Activated naive CD4-positive, alpha-beta T cell treated with anti-CD3 and anti-CD28 coated beads for 36 hours (primary cell): ENCODE results near the gene OSGIN1. TPM values are rescaled to one million over a fixed set of nuclear protein-coding genes. Genes with fewer than 3 reads are reported as not detected.
A peak's percentile ranks its signal among the peaks of the same experiment; 100 is the strongest.

Experiments
- CTCF ChIA-PET: fragments of 350-600 bp; sonication (Branson Sonifier 250); formaldehyde crosslinking; loops from one replicate; lab custom pipeline; 2021; ENCODE audit warnings: antibody characterized with exemption; lab: Charles Lee
- DNase-seq: peaks from one replicate; pipeline ENCODE4 v3.0.0-alpha.2; 2020
- H3K27ac Mint-ChIP-seq: one replicate; pipeline ENCODE4 v1.8.0; 2021; ENCODE audit warnings: mild to moderate bottlenecking, mixed read lengths
- H3K27me3 Mint-ChIP-seq: one replicate; pipeline ENCODE4 v1.8.0; 2021; ENCODE audit warnings: low read depth, mixed read lengths
- H3K36me3 Mint-ChIP-seq: one replicate; pipeline ENCODE4 v1.8.0; 2021; ENCODE audit warnings: low read depth, mixed read lengths
- H3K4me1 Mint-ChIP-seq: one replicate; pipeline ENCODE4 v1.8.0; 2021; ENCODE audit warnings: low read depth, mixed read lengths
- H3K4me3 Mint-ChIP-seq: one replicate; pipeline ENCODE4 v1.8.0; 2021; ENCODE audit warnings: mild to moderate bottlenecking, moderate library complexity, mixed read lengths
- H3K9me3 Mint-ChIP-seq: one replicate; pipeline ENCODE4 v1.8.0; 2021; ENCODE audit warnings: mixed read lengths
- intact Hi-C: fragments of 100-400 bp; cut with micrococcal nuclease; formaldehyde crosslinking; loops from one replicate; pipeline ENCODE4 v1.15.1; 2023
- total RNA-seq, 2 experiments: library from RNA; stranded (reverse); gene quantifications; one replicate each; pipeline ENCODE4 v1.2.3, GENCODE V29; 2021

Gene OSGIN1
- total RNA-seq, 2 experiments from 2014 or later: 0.47 to 0.86 TPM

GRCh38 chr16:83915491-83915890, 37.5 kb upstream of the OSGIN1 start:
- intact Hi-C loops: no loop called here
- CTCF ChIA-PET: no interaction called here
- H3K36me3 Mint-ChIP-seq: peaks cover 19% of the 10 kb centered on the region

GRCh38 chr16:83917152-83918120, 35.6 kb upstream of the OSGIN1 start:
- CTCF ChIA-PET: no interaction called here
- no peak for DNase-seq
- Mint-ChIP-seq H3K27me3 (no peaks in the 10 kb centered on the region), H3K9me3 (no peaks in the 10 kb centered on the region), H3K4me3 (no peak overlapping the region), H3K27ac (no peak overlapping the region), H3K36me3 (peaks cover 16% of the 10 kb centered on the region), H3K4me1 (no peaks in the 10 kb centered on the region)
- intact Hi-C loops: no loop called here

More at GRCh38 chr16:83915491-83915890, 37.5 kb upstream of the OSGIN1 start:
- H3K4me1 Mint-ChIP-seq: no peaks in the 10 kb centered on the region
- DNase-seq: no peak
- no peaks in the 10 kb centered on the region for H3K27me3 Mint-ChIP-seq
- H3K9me3 Mint-ChIP-seq: no peaks in the 10 kb centered on the region
- H3K27ac Mint-ChIP-seq: no peak overlapping the region
- no peak overlapping the region for H3K4me3 Mint-ChIP-seq

GRCh38 chr16:83920894-83921491, 32.0 kb upstream of the OSGIN1 start:
- DNase-seq: no peak
- intact Hi-C loops: no loop called here
- Mint-ChIP-seq H3K27me3 (no peaks in the 10 kb centered on the region), H3K4me1 (no peaks in the 10 kb centered on the region), H3K4me3 (no peak overlapping the region), H3K36me3 (peaks cover 10% of the 10 kb centered on the region), H3K9me3 (no peaks in the 10 kb centered on the region), H3K27ac (no peak overlapping the region)
- CTCF ChIA-PET: no interaction called here

GRCh38 chr16:83923581-83924365, 29.3 kb upstream of the OSGIN1 start:
- CTCF ChIA-PET: interaction anchor here (0.9 kb wide), 1 partner anchor 142 kb away, joined by 3 read pairs; no protein-coding TSS in a partner anchor
- H3K27ac Mint-ChIP-seq: no peak overlapping the region

GRCh38 chr16:83924686-83925085, 28.4 kb upstream of the OSGIN1 start:
- Mint-ChIP-seq H3K27me3 (no peaks in the 10 kb centered on the region), H3K4me1 (peaks cover 2% of the 10 kb centered on the region), H3K27ac (no peak overlapping the region), H3K36me3 (peaks cover 3% of the 10 kb centered on the region), H3K4me3 (no peak overlapping the region), H3K9me3 (no peaks in the 10 kb centered on the region)
- CTCF ChIA-PET: no interaction called here
- no peak for DNase-seq
- intact Hi-C loops: no loop called here

More at GRCh38 chr16:83923581-83924365, 29.3 kb upstream of the OSGIN1 start:
- H3K4me1 Mint-ChIP-seq: peaks cover 2% of the 10 kb centered on the region
- H3K9me3 Mint-ChIP-seq: no peaks in the 10 kb centered on the region
- no peak for DNase-seq
- no peak overlapping the region for H3K4me3 Mint-ChIP-seq
- H3K27me3 Mint-ChIP-seq: no peaks in the 10 kb centered on the region
- intact Hi-C loops: no loop called here
- peaks cover 6% of the 10 kb centered on the region for H3K36me3 Mint-ChIP-seq

- no peak overlapping the region for H3K27ac Mint-ChIP-seq
- H3K9me3 Mint-ChIP-seq: no peaks in the 10 kb centered on the region
Measured at GRCh38 chr16:83925095-83925905, 27.7 kb upstream of the OSGIN1 start.

GRCh38 chr16:83925957-83926725, 26.9 kb upstream of the OSGIN1 start:
- Mint-ChIP-seq H3K27ac (no peak overlapping the region), H3K9me3 (no peaks in the 10 kb centered on the region), H3K36me3 (no peaks in the 10 kb centered on the region), H3K4me1 (peaks cover 2% of the 10 kb centered on the region), H3K27me3 (no peaks in the 10 kb centered on the region), H3K4me3 (no peak overlapping the region)
- CTCF ChIA-PET: interaction anchor here (0.7 to 3.9 kb wide), 9 partner anchors 10 to 144 kb away, joined by 3 to 17 read pairs (median 3); no protein-coding TSS in a partner anchor
- DNase-seq: no peak
- intact Hi-C loops: loop anchor here (1.0 kb wide), 2 partner anchors 27 to 139 kb away; partner anchors contain the start of gene OSGIN1

More at GRCh38 chr16:83925095-83925905, 27.7 kb upstream of the OSGIN1 start:
- DNase-seq: no peak
- peaks cover 1% of the 10 kb centered on the region for H3K36me3 Mint-ChIP-seq
- CTCF ChIA-PET: interaction anchor here (0.7 to 2.0 kb wide), 2 partner anchors 31 to 140 kb away, joined by 3 to 9 read pairs; no protein-coding TSS in a partner anchor
- H3K4me3 Mint-ChIP-seq: no peak overlapping the region
- intact Hi-C loops: no loop called here
- no peaks in the 10 kb centered on the region for H3K27me3 Mint-ChIP-seq
- H3K4me1 Mint-ChIP-seq: peaks cover 2% of the 10 kb centered on the region

GRCh38 chr16:83926726-83927397, 26.2 kb upstream of the OSGIN1 start:
- H3K27ac Mint-ChIP-seq: no peak overlapping the region
- no peaks in the 10 kb centered on the region for H3K27me3 Mint-ChIP-seq
- peaks cover 2% of the 10 kb centered on the region for H3K4me1 Mint-ChIP-seq
- CTCF ChIA-PET: interaction anchor here (0.6 to 3.9 kb wide), 14 partner anchors 9 to 557 kb away, joined by 3 to 17 read pairs (median 3); no protein-coding TSS in a partner anchor
- no peak overlapping the region for H3K4me3 Mint-ChIP-seq
- peak; percentile 74 for DNase-seq
- H3K36me3 Mint-ChIP-seq: no peaks in the 10 kb centered on the region
- H3K9me3 Mint-ChIP-seq: no peaks in the 10 kb centered on the region
- intact Hi-C loops: loop anchor here (1.0 kb wide), 2 partner anchors 26 to 138 kb away; partner anchors contain the start of gene OSGIN1

GRCh38 chr16:83928341-83929055, 24.5 kb upstream of the OSGIN1 start:
- peaks cover 2% of the 10 kb centered on the region for H3K4me1 Mint-ChIP-seq
- DNase-seq: no peak
- CTCF ChIA-PET: interaction anchor here (0.9 to 3.9 kb wide), 3 partner anchors 15 to 137 kb away, joined by 3 to 17 read pairs (median 6); no protein-coding TSS in a partner anchor
- intact Hi-C loops: no loop called here
- no peak overlapping the region for H3K27ac Mint-ChIP-seq
- no peaks in the 10 kb centered on the region for H3K9me3 Mint-ChIP-seq
- no peaks in the 10 kb centered on the region for H3K36me3 Mint-ChIP-seq
- H3K27me3 Mint-ChIP-seq: no peaks in the 10 kb centered on the region
- no peak overlapping the region for H3K4me3 Mint-ChIP-seq
